HG03025 (cell line): ENCODE data around the gene CHPT1.
A peak's percentile ranks its signal among the peaks of the same experiment; 100 is the strongest.
"Not testable (repeated sequence)": the region's sequence is repeated elsewhere in the genome, so short reads cannot be mapped to it uniquely, and the experiment has no call there.

ENCODE experiments used
- ATAC-seq: cut with Tn5 transposase; IDR thresholded peaks from one replicate; pipeline ENCODE4 v1.9.1; 2021; ENCODE audit warnings: mild to moderate bottlenecking, moderate library complexity; ENCODE audit not compliant: unreplicated experiment, low FRiP score

CHPT1 gene

GRCh38 chr12:101714877-101715444 is 17.5 kb downstream of the CHPT1 start:
- no peak for ATAC-seq

- ATAC-seq = no peak
Observed at GRCh38 chr12:101719566-101719965, 22.1 kb downstream of the CHPT1 start.

- ATAC-seq = no peak
Observed at GRCh38 chr12:101720118-101720517, 22.7 kb downstream of the CHPT1 start.

GRCh38 chr12:101722392-101722791 is 25.0 kb downstream of the CHPT1 start:
- ATAC-seq = no peak

- no peak for ATAC-seq
Observed at GRCh38 chr12:101727098-101727497, 29.7 kb downstream of the CHPT1 start.

GRCh38 chr12:101729842-101730241 is 32.4 kb downstream of the CHPT1 start:
- ATAC-seq = no peak

- ATAC-seq = no peak
Observed at GRCh38 chr12:101732318-101732717, 34.9 kb downstream of the CHPT1 start.

- ATAC-seq = no peak
Observed at GRCh38 chr12:101733166-101733565, 35.7 kb downstream of the CHPT1 start.

- ATAC-seq = not testable (repeated sequence)
Observed at GRCh38 chr12:101734482-101734881, 37.0 kb downstream of the CHPT1 start.

- no peak for ATAC-seq
Observed at GRCh38 chr12:101737476-101737875, 40.0 kb downstream of the CHPT1 start.

GRCh38 chr12:101738920-101739665 is 41.7 kb downstream of the CHPT1 start, which contains the start of gene SYCP3:
TSS of gene SYCP3 (minus strand) at chr12:101739462. CDS start at chr12:101737935, 1,527 bp downstream.
- ATAC-seq = no peak

GRCh38 chr12:101740566-101740965 is 43.1 kb downstream of the CHPT1 start:
- ATAC-seq = no peak

GRCh38 chr12:101740980-101741379 is 43.5 kb downstream of the CHPT1 start:
- ATAC-seq = no peak

- ATAC-seq = no peak
Observed at GRCh38 chr12:101743242-101743641, 45.8 kb downstream of the CHPT1 start.

- peak; percentile 94 for ATAC-seq
Observed at GRCh38 chr12:101743724-101744472, 46.5 kb downstream of the CHPT1 start.

GRCh38 chr12:101745481-101745880 is 48.0 kb downstream of the CHPT1 start:
- no peak for ATAC-seq

- ATAC-seq = no peak
Observed at GRCh38 chr12:101746196-101746595, 48.8 kb downstream of the CHPT1 start.

GRCh38 chr12:101746661-101747060 is 49.2 kb downstream of the CHPT1 start:
- ATAC-seq = no peak

- no peak for ATAC-seq
Observed at GRCh38 chr12:101747697-101748096, 50.3 kb downstream of the CHPT1 start.

- no peak for ATAC-seq
Observed at GRCh38 chr12:101748907-101749306, 51.5 kb downstream of the CHPT1 start.

- no peak for ATAC-seq
Observed at GRCh38 chr12:101749657-101750056, 52.2 kb downstream of the CHPT1 start.
